Transverse colon (tissue), 4 donors: Measurements from ENCODE around the gene CYTH4.

ENCODE experiments used
- CTCF ChIP-seq, 5 experiments: fragments of 200-600 bp in 3 of 5; fragments of 450-650 bp in 2 of 5; sonication (generic) in 3 of 5; IDR thresholded peaks; 1 replicate in 2 of 5; 2 replicates in 3 of 5; pipeline ENCODE4 v1.5.1; 2016 to 2017; ENCODE audit warnings: antibody characterized with exemption in 5 of 5, inconsistent platforms in 3 of 5, mild to moderate bottlenecking in 2 of 5, moderate library complexity in 1 of 5
- EP300 ChIP-seq: sonication (generic); formaldehyde crosslinking; IDR thresholded peaks from one replicate; pipeline ENCODE4 v1.6.1; 2017; ENCODE audit warnings: antibody characterized with exemption, low read depth
- POLR2A ChIP-seq: fragments of 450-650 bp; IDR thresholded peaks from one replicate; pipeline ENCODE4 v1.6.1; 2016; ENCODE audit warnings: antibody characterized with exemption, mild to moderate bottlenecking, moderate library complexity
- POLR2AphosphoS5 ChIP-seq, 3 donors: sonication (generic); formaldehyde crosslinking; IDR thresholded peaks; one replicate each; pipeline ENCODE4 v1.6.1; 2016; ENCODE audit warnings: antibody characterized with exemption in 3 of 3

- no peak for TF ChIP-seq CTCF (IDR thresholded peaks at IDR 0.05)
- no peak for TF ChIP-seq POLR2A
- TF ChIP-seq POLR2AphosphoS5 (IDR thresholded peaks at IDR 0.05) = no peak
- TF ChIP-seq EP300 = no peak
Measured at GRCh38 chr22:37254867-37255233, 27.5 kb upstream of the CYTH4 start.
